ENCODE results near the gene EIF4G1. TPM values are rescaled to one million over a fixed set of nuclear protein-coding genes. Genes with fewer than 3 reads are reported as not detected.

Gene EIF4G1
- total and polyA plus RNA-seq, 2 donors (not counting 3 experiments of a cell fraction or from before 2014, with no cell fraction given) = 355 to 532 TPM

DNA sequence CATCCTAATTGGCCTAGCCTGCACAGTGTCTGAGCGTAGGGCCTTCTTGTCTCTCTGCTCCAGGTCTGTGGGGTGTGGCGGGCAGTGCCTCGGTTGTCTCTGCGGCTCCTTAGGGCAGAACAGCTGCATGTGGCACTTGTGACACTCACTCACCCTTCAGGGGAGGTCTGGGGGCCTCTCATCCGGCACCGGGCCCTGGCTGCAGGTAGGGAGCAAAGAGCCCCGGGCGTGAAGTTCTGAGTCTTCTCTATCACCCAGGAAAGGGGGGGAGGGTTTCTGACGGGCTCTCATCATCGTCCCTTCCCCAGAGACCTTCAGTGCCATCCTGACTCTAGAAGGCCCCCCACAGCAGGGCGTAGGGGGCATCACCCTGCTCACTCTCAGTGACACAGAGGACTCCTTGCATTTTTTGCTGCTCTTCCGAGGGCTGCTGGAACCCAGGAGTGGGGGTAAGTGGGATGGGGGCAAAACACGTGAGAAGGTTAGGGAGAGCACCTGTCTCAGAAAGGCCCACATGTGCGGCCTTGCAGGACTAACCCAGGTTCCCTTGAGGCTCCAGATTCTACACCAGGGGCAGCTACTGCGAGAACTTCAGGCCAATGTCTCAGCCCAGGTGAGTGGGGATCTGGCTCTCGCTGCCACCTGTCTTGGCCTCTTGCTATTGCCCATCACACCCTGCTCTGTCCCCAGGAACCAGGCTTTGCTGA is 68.1 kb downstream of the EIF4G1 start:
- H3K27me3 ChIP-seq (ENCODE audit: control insufficient read depth in 2 of 2, insufficient read depth in 2 of 2, low read length in 2 of 2) = peaks cover 36 to 46% of the 10 kb centered on the region in 2 experiments
- DNase-seq (ENCODE audit: low read depth, low spot score) (no peak), FAIRE-seq (no peak)
- no peak overlapping the region for H3K4me2 ChIP-seq (ENCODE audit: insufficient read depth, low read length)
- H3K27ac ChIP-seq (ENCODE audit: insufficient read depth, low read depth, low read length) = no peak overlapping the region
- H4K20me1 ChIP-seq (replicated peaks; ENCODE audit: control insufficient read depth, extremely low read depth, insufficient read depth, low read length) = no peaks in the 10 kb centered on the region
- no peaks in the 10 kb centered on the region for H3K9me1 ChIP-seq (replicated peaks; ENCODE audit: control insufficient read depth, extremely low read depth, insufficient read depth, low read length)
- TF ChIP-seq POLR2AphosphoS5 (IDR thresholded peaks at IDR 0.05; ENCODE audit: insufficient read depth, low read depth, low read length) = no peak
- TF ChIP-seq, protein P1, sequence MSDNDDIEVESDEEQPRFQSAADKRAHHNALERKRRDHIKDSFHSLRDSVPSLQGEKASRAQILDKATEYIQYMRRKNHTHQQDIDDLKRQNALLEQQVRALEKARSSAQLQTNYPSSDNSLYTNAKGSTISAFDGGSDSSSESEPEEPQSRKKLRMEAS (IDR thresholded peaks at IDR 0.05; ENCODE audit: insufficient read depth, insufficient read length) = no peak
- no peak for TF ChIP-seq POLR2A (IDR thresholded peaks at IDR 0.05; ENCODE audit: low read depth, low read length)
- no peak for TF ChIP-seq MYC (IDR thresholded peaks at IDR 0.05; ENCODE audit: low read depth, low read length)
- no peak for TF ChIP-seq JUN (IDR thresholded peaks at IDR 0.05; ENCODE audit: borderline replicate concordance, insufficient read depth, insufficient read length, low read depth)
- TF ChIP-seq EZH2 (IDR thresholded peaks at IDR 0.05; ENCODE audit: borderline replicate concordance, low read depth, low read length, severe bottlenecking) = no peak
- no peak for TF ChIP-seq FOS (IDR thresholded peaks at IDR 0.05; ENCODE audit: borderline replicate concordance, insufficient read depth, low read length)
- no peak for TF ChIP-seq GATA2 (IDR thresholded peaks at IDR 0.05; ENCODE audit: insufficient read depth, insufficient read length, low read depth, low read length)
- TF ChIP-seq, protein P2, sequence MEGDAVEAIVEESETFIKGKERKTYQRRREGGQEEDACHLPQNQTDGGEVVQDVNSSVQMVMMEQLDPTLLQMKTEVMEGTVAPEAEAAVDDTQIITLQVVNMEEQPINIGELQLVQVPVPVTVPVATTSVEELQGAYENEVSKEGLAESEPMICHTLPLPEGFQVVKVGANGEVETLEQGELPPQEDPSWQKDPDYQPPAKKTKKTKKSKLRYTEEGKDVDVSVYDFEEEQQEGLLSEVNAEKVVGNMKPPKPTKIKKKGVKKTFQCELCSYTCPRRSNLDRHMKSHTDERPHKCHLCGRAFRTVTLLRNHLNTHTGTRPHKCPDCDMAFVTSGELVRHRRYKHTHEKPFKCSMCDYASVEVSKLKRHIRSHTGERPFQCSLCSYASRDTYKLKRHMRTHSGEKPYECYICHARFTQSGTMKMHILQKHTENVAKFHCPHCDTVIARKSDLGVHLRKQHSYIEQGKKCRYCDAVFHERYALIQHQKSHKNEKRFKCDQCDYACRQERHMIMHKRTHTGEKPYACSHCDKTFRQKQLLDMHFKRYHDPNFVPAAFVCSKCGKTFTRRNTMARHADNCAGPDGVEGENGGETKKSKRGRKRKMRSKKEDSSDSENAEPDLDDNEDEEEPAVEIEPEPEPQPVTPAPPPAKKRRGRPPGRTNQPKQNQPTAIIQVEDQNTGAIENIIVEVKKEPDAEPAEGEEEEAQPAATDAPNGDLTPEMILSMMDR (IDR thresholded peaks at IDR 0.05; ENCODE audit: extremely low read depth in 1 of 2, insufficient read depth in 1 of 2, low read depth in 1 of 2, low read length in 2 of 2) = no peak
- H3K36me3 ChIP-seq (ENCODE audit: control insufficient read depth in 2 of 2, extremely low read depth in 1 of 2, insufficient read depth in 2 of 2, low read length in 2 of 2) = no peaks in the 10 kb centered on the region
- intact Hi-C loops (cut with micrococcal nuclease) (loop anchor here (5.0 kb wide), 1 partner anchor 360 kb away; no protein-coding TSS in a partner anchor), dilution Hi-C loops (cut with MboI; ENCODE audit: extremely low pct_ligation_motif_present, low sequenced_read_pairs) (no loop called here)
- no peak overlapping the region for H3K9ac ChIP-seq (replicated peaks; ENCODE audit: extremely low read depth, insufficient read depth, low read length)
- H3K9me3 ChIP-seq (replicated peaks; ENCODE audit: control insufficient read depth, insufficient read depth, low read length) = no peaks in the 10 kb centered on the region
- no peak overlapping the region for H3K4me3 ChIP-seq (replicated peaks in 1 of 3; ENCODE audit: insufficient read depth in 1 of 3, low read depth in 1 of 3, low read length in 3 of 3)
- no peaks in the 10 kb centered on the region for H3K79me2 ChIP-seq (ENCODE audit: control insufficient read depth, insufficient read depth, low read length)
- ChIA-PET POLR2A (no interaction called here), CTCF (interaction anchor here (1.4 to 3.0 kb wide), 2 partner anchors 11 to 14 kb away, joined by 4 to 21 read pairs; no protein-coding TSS in a partner anchor)
- H3K4me1 ChIP-seq (ENCODE audit: control insufficient read depth, extremely low read depth, insufficient read depth, low read length) = peaks cover 10% of the 10 kb centered on the region
- no TSS peak for BruUV-seq (replicated peaks)
- H2AFZ ChIP-seq (ENCODE audit: low read depth, low read length) = no peak overlapping the region
